NOMO-1 treated with DMSO at 0.1 percent for 48 hours (cell line): Measurements from ENCODE around the gene KATNB1.

Source experiments
- DNase-seq: peaks from one replicate; lab custom pipeline; 2025; ENCODE audit not compliant: unreplicated experiment; lab: John Stamatoyannopoulos, UW

KATNB1 gene

GRCh38 chr16:57803134-57803990, 67.8 kb downstream of the KATNB1 start:
- DNase-seq: no peak

- DNase-seq: no peak
These were observed 68.7 kb downstream of the KATNB1 start for GRCh38 chr16:57804111-57804837.

GRCh38 chr16:57805176-57805575, 69.6 kb downstream of the KATNB1 start:
- DNase-seq: no peak
